SK-N-SH (cell line): ENCODE data around the gene TRIM7.

Experiments used
- CHD2 ChIP-seq: fragments of 150-350 bp; IDR thresholded peaks from 2 replicates; pipeline ENCODE4 v1.6.1; 2018; ENCODE audit warnings: low read length; ENCODE audit not compliant: partially characterized antibody
- TF ChIP-seq, protein P1 (sequence below): fragments of 200-600 bp; sonication (generic); IDR thresholded peaks from 2 replicates; pipeline ENCODE4 v1.6.1; 2017; ENCODE audit warnings: antibody characterized with exemption, mild to moderate bottlenecking, moderate library complexity

DNA sequence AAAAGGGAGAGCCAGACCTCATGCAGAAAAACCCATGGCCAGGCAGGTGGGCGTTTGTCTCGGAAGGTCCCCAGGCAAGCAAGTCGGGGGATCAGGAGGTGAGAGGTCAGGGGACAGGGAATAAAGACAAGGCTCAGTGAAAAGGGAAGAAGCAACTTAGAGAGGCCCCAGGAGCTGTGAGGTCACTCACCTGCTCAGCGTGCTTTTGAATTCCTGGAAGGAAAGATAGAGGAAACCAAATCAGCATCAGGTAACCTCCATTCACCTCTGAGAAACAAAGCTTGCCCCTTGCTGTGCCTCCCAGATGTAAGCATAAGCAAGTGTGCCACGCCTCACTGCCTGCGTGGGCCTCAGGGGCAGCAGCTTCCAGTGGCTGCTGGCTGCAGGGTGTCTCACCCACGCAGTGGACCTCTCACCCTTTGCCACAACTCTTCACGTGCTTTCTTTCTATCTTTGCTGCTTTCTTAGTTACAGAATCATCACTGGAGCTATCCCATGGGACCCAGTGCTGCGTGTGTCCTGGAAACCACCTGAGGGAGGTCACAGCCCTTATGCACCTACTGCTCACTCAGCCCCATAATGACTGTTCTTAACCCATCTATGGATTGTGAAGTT lies 6.0 kb downstream of the TRIM7 start:
- no peak for TF ChIP-seq CHD2
- TF ChIP-seq, protein P1, sequence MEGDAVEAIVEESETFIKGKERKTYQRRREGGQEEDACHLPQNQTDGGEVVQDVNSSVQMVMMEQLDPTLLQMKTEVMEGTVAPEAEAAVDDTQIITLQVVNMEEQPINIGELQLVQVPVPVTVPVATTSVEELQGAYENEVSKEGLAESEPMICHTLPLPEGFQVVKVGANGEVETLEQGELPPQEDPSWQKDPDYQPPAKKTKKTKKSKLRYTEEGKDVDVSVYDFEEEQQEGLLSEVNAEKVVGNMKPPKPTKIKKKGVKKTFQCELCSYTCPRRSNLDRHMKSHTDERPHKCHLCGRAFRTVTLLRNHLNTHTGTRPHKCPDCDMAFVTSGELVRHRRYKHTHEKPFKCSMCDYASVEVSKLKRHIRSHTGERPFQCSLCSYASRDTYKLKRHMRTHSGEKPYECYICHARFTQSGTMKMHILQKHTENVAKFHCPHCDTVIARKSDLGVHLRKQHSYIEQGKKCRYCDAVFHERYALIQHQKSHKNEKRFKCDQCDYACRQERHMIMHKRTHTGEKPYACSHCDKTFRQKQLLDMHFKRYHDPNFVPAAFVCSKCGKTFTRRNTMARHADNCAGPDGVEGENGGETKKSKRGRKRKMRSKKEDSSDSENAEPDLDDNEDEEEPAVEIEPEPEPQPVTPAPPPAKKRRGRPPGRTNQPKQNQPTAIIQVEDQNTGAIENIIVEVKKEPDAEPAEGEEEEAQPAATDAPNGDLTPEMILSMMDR = no peak
